ENCODE results near the gene MYO1H. TPM values are rescaled to one million over a fixed set of nuclear protein-coding genes. Genes with fewer than 3 reads are reported as not detected.
A peak's percentile ranks its signal among the peaks of the same experiment; 100 is the strongest.

Gene MYO1H
- total and polyA plus RNA-seq, 2 of the 8 experiments (the other 6 are each of a cell fraction or from before 2014, with no cell fraction given), result 0.03 TPM; not detected in 1

DNA sequence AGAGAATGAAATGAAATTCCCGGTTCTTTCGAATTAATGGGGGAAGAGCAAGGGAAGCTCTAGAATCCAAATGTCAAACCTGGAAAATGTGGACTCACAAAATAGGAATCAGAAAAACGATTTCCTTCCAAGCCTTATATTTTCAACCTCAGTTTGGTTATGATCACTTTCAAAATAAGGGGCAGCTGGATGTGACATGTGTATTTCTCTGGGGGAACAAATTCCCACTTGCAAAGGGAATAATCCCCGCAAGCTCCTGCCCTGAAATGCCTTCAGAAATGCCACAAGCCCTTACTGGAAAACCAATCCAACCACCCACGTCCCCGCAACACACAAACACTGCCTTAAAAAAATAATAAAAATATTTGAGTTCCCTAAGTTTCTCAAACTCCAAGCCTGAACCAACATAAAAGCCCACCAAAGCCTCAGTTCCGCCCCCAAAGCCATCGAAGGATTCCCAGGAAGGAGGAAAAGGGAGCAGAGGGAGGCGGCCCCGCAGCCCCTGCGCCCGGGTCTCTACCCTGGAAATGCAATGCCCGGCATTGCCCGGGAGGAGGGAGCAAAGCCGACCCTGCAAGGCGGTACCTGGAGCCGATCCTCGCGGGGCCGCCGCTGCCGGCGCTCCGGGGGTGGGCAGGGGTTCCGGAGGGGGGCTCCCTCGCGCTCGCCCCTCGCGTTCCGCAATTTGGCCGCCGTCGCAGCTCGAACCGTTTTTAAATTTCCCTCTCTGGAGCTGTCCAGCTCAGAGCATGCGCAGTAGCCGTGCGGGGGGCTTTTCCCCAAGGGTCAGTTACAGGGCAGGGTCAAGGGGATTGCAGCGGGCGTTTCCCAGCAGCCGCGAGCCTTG is 38.9 kb upstream of the MYO1H start, which contains the start of gene FOXN4:
FOXN4 (minus strand) TSS at position 751 of the 847 bp plus-strand sequence. CDS start 963 bp downstream, outside the sequence.
- no peak within 1 kb of the TSS for H3K4ac ChIP-seq (replicated peaks; ENCODE audit: insufficient read length, low read depth, low read length)
- H3K56ac ChIP-seq (replicated peaks; ENCODE audit: insufficient read length, low read depth, low read length), result no peak within 1 kb of the TSS
- no peaks in the 10 kb centered on the region for H3K79me2 ChIP-seq (ENCODE audit: control insufficient read depth in 1 of 2, insufficient read depth in 2 of 2, low read length in 2 of 2)
- WGBS, 2 experiments (ENCODE audit: extremely low coverage in 1 of 2, insufficient coverage in 1 of 2, insufficient read length in 1 of 2, insufficient replicate concordance in 2 of 2, low coverage in 1 of 2, low lambda C conversion rate in 2 of 2, missing lambda C conversion rate in 1 of 2), result 17% methylated on average over 28 of the region's 43 CpGs; no CpG with 5 or more reads in 1 of the 2 experiments
- H3K27me3 ChIP-seq (replicated peaks in 1 of 4; ENCODE audit: control insufficient read depth in 3 of 4, extremely low read depth in 1 of 4, insufficient read depth in 3 of 4, low read length in 3 of 4), result peaks cover 10 to 54% (median 40%) of the 10 kb centered on the region in 4 experiments
- H2BK20ac ChIP-seq (ENCODE audit: low read length), result no peak within 1 kb of the TSS
- H3K36me3 ChIP-seq (ENCODE audit: control insufficient read depth in 2 of 4, insufficient read depth in 4 of 4, low read length in 3 of 4), result no peaks in the 10 kb centered on the region
- H3K9me3 ChIP-seq (ENCODE audit: insufficient read depth in 2 of 2, low read depth in 1 of 2, low read length in 1 of 2), result no peaks in the 10 kb centered on the region
- H4K5ac ChIP-seq (ENCODE audit: insufficient read length, low read depth, low read length), result no peak within 1 kb of the TSS
- H2BK5ac ChIP-seq (ENCODE audit: low read depth, low read length), result no peak within 1 kb of the TSS
- no peak within 1 kb of the TSS for H3K27ac ChIP-seq (ENCODE audit: low read depth, low read length)
- peak within 1 kb of the TSS in 1 of 4 experiments; percentile 4; a peak in 2 of 7 replicates for H3K9ac ChIP-seq (replicated peaks in 1 of 4; ENCODE audit: extremely low read depth in 1 of 4, low read depth in 3 of 4, low read length in 3 of 4)
- H3K79me1 ChIP-seq (ENCODE audit: low read depth, low read length), result no peaks in the 10 kb centered on the region
- H3K18ac ChIP-seq (ENCODE audit: extremely low read depth, low read length), result no peak within 1 kb of the TSS
- no peak within 1 kb of the TSS for H3K14ac ChIP-seq (ENCODE audit: insufficient read length)
- H2AK5ac ChIP-seq (ENCODE audit: low read depth, low read length), result no peak within 1 kb of the TSS
- H2BK15ac ChIP-seq (ENCODE audit: low read length), result no peak within 1 kb of the TSS
- H3K4me2 ChIP-seq (ENCODE audit: insufficient read depth in 1 of 2, low read depth in 2 of 2, low read length in 2 of 2), result peak within 1 kb of the TSS; percentile 83 to 96
- H3K23ac ChIP-seq (ENCODE audit: insufficient read length), result no peak within 1 kb of the TSS
- peak within 1 kb of the TSS; percentile 47 to 73 (median 59) for H3K4me3 ChIP-seq (ENCODE audit: extremely low read depth in 1 of 4, insufficient read depth in 2 of 4, low read depth in 3 of 4, low read length in 4 of 4)
- ChIA-PET POLR2A (ENCODE audit: partially characterized antibody) (interaction anchor here (1.2 kb wide), 1 partner anchor 20 kb away, joined by 4 read pairs; no protein-coding TSS in a partner anchor), CTCF (ENCODE audit: partially characterized antibody) (interaction anchor here (1.2 to 1.6 kb wide), 2 partner anchors 11 to 15 kb away, joined by 3 read pairs; no protein-coding TSS in a partner anchor)
- H2AFZ ChIP-seq (ENCODE audit: low read length), result peak within 1 kb of the TSS; percentile 88
- peaks cover 8% of the 10 kb centered on the region; the same call in 1 of the 2 replicates for H3K23me2 ChIP-seq (ENCODE audit: low read depth, low read length)
- no peak within 1 kb of the TSS for H2BK120ac ChIP-seq (replicated peaks; ENCODE audit: low read depth, low read length)
- peaks cover 0 to 6% (median under 1%) of the 10 kb centered on the region in 4 experiments; a peak in 2 of 7 replicates for H3K4me1 ChIP-seq (replicated peaks in 1 of 4; ENCODE audit: control insufficient read depth in 3 of 4, insufficient read depth in 4 of 4, low read length in 3 of 4)
- H4K91ac ChIP-seq (replicated peaks; ENCODE audit: insufficient read length, low read length), result no peak within 1 kb of the TSS
- FAIRE-seq, result no peak
- no peak within 1 kb of the TSS; the same call in 1 of the 2 replicates for H4K8ac ChIP-seq (ENCODE audit: extremely low read depth, insufficient read depth, low read length)
- DNase-seq (ENCODE audit: low read depth in 1 of 2, low spot score in 2 of 2), result peak in 1 of 2 experiments; percentile 82
- H2BK12ac ChIP-seq (ENCODE audit: low read depth, low read length), result no peak within 1 kb of the TSS
- H4K20me1 ChIP-seq (replicated peaks in 1 of 2; ENCODE audit: control insufficient read depth in 1 of 2, insufficient read depth in 2 of 2, low read length in 2 of 2), result peaks cover 0 to 1% of the 10 kb centered on the region in 2 experiments
- no peak for TF ChIP-seq SUZ12 (IDR thresholded peaks at IDR 0.05; ENCODE audit: low read length)
- TF ChIP-seq PHF8 (conservative IDR thresholded peaks at IDR 0.05; ENCODE audit: low read depth, low read length), result no peak
- no peak for TF ChIP-seq CBX8 (IDR thresholded peaks at IDR 0.05; ENCODE audit: borderline replicate concordance, low read depth, low read length)
- TF ChIP-seq ASH2L (IDR thresholded peaks at IDR 0.05; ENCODE audit: low read length), result no peak
- TF ChIP-seq, protein P1, sequence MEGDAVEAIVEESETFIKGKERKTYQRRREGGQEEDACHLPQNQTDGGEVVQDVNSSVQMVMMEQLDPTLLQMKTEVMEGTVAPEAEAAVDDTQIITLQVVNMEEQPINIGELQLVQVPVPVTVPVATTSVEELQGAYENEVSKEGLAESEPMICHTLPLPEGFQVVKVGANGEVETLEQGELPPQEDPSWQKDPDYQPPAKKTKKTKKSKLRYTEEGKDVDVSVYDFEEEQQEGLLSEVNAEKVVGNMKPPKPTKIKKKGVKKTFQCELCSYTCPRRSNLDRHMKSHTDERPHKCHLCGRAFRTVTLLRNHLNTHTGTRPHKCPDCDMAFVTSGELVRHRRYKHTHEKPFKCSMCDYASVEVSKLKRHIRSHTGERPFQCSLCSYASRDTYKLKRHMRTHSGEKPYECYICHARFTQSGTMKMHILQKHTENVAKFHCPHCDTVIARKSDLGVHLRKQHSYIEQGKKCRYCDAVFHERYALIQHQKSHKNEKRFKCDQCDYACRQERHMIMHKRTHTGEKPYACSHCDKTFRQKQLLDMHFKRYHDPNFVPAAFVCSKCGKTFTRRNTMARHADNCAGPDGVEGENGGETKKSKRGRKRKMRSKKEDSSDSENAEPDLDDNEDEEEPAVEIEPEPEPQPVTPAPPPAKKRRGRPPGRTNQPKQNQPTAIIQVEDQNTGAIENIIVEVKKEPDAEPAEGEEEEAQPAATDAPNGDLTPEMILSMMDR (IDR thresholded peaks at IDR 0.05; ENCODE audit: control extremely low read depth in 1 of 3, insufficient read depth in 1 of 3, low read depth in 1 of 3, low read length in 3 of 3), result peak in 1 of 3 experiments; percentile 4; a peak in 1 of 4 replicates
- peak; percentile 6 for TF ChIP-seq EZH2 (IDR thresholded peaks at IDR 0.05; ENCODE audit: low read depth, low read length, severe bottlenecking)
- TF ChIP-seq NRF1 (IDR thresholded peaks at IDR 0.05; ENCODE audit: low read depth, low read length), result peak; percentile 40
